ENCODE data around the gene ATP11B.
"Not testable (repeated sequence)": the region's sequence is repeated elsewhere in the genome, so short reads cannot be mapped to it uniquely, and the experiment has no call there.

The ATP11B gene

GRCh38 chr3:182848906-182849305 lies 55.6 kb downstream of the ATP11B start:
- DNase-seq = no peak

GRCh38 chr3:182855076-182855475 lies 61.8 kb downstream of the ATP11B start:
- DNase-seq = no peak

GRCh38 chr3:182861348-182861747 lies 68.0 kb downstream of the ATP11B start:
- DNase-seq = no peak

GRCh38 chr3:182862159-182862860 lies 69.0 kb downstream of the ATP11B start:
- DNase-seq = no peak

GRCh38 chr3:182869059-182869458 lies 75.8 kb downstream of the ATP11B start:
- DNase-seq = no peak

- DNase-seq = not testable (repeated sequence)
These were observed 77.6 kb downstream of the ATP11B start for GRCh38 chr3:182870917-182871316.

- no peak for DNase-seq
These were observed 85.8 kb downstream of the ATP11B start for GRCh38 chr3:182879031-182879611.

GRCh38 chr3:182886497-182886896 lies 93.2 kb downstream of the ATP11B start:
- DNase-seq = no peak

GRCh38 chr3:182889948-182890629 lies 96.8 kb downstream of the ATP11B start:
- no peak for DNase-seq

- no peak for DNase-seq
These were observed 98.1 kb downstream of the ATP11B start for GRCh38 chr3:182891364-182891763.

GRCh38 chr3:182892226-182892625 lies 98.9 kb downstream of the ATP11B start:
- DNase-seq = no peak

GRCh38 chr3:182895513-182896112 lies 102.3 kb downstream of the ATP11B start:
- no peak for DNase-seq

- no peak for DNase-seq
These were observed 103.2 kb downstream of the ATP11B start for GRCh38 chr3:182896553-182896952.

- peak; percentile 14 to 39 for DNase-seq
These were observed 108.9 kb downstream of the ATP11B start for GRCh38 chr3:182902236-182902635.

- no peak for DNase-seq
These were observed 110.9 kb downstream of the ATP11B start for GRCh38 chr3:182904164-182904563.

GRCh38 chr3:182905623-182906022 lies 112.3 kb downstream of the ATP11B start:
- DNase-seq = no peak

- no peak for DNase-seq
These were observed 112.7 kb downstream of the ATP11B start for GRCh38 chr3:182906036-182906435.

GRCh38 chr3:182908471-182908870 lies 115.2 kb downstream of the ATP11B start:
- DNase-seq = no peak

- no peak for DNase-seq
These were observed 116.2 kb downstream of the ATP11B start for GRCh38 chr3:182909318-182910040.

GRCh38 chr3:182910936-182911781 lies 117.9 kb downstream of the ATP11B start:
- no peak for DNase-seq

- DNase-seq = no peak
These were observed 118.4 kb downstream of the ATP11B start for GRCh38 chr3:182911782-182912111.

- no peak for DNase-seq
These were observed 119.2 kb downstream of the ATP11B start for GRCh38 chr3:182912474-182912873.

All from NCI-H1930 (cell line).